Measurements from ENCODE around the gene LILRA6.

LILRA6 gene

GRCh38 chr19:54255105-54255775 lies 12.7 kb upstream of the LILRA6 start:
- H2AFZ ChIP-seq (ENCODE audit: low read depth, low read length, severe bottlenecking), result no peak overlapping the region
- no peaks in the 10 kb centered on the region for H3F3A ChIP-seq (ENCODE audit: insufficient read depth)
- H3K36me3 ChIP-seq (ENCODE audit: low read length), result no peaks in the 10 kb centered on the region
- no peaks in the 10 kb centered on the region for H3K27me3 ChIP-seq (ENCODE audit: low read length)
- H3K9me2 ChIP-seq (replicated peaks; ENCODE audit: insufficient read depth, low read length), result no peaks in the 10 kb centered on the region
- H3K4me2 ChIP-seq (ENCODE audit: low read depth, low read length, poor library complexity, severe bottlenecking), result no peak overlapping the region
- no peak overlapping the region for H3K27ac ChIP-seq (ENCODE audit: low read depth, low read length)
- no peaks in the 10 kb centered on the region for H4K20me1 ChIP-seq (ENCODE audit: low read depth, low read length)
- H3K4me3 ChIP-seq (ENCODE audit: insufficient read depth, low read length, poor library complexity, severe bottlenecking), result no peak overlapping the region
- no peaks in the 10 kb centered on the region for H3K9me3 ChIP-seq (ENCODE audit: insufficient read depth, low read length)
- H3K79me2 ChIP-seq (ENCODE audit: insufficient read depth, low read length), result no peaks in the 10 kb centered on the region
- TF ChIP-seq CTCF (IDR thresholded peaks at IDR 0.05; ENCODE audit: insufficient read depth, low read length, poor library complexity, severe bottlenecking), result no peak
- no peak for TF ChIP-seq EZH2phosphoT487 (conservative IDR thresholded peaks at IDR 0.05; ENCODE audit: low read length)
- no peak overlapping the region for H3K9ac ChIP-seq (ENCODE audit: low read length)

- Histone ChIP-seq H3F3A (ENCODE audit: insufficient read depth) (no peaks in the 10 kb centered on the region), H3K9me2 (replicated peaks; ENCODE audit: insufficient read depth, low read length) (no peaks in the 10 kb centered on the region), H4K20me1 (ENCODE audit: low read depth, low read length) (no peaks in the 10 kb centered on the region), H3K27ac (ENCODE audit: low read depth, low read length) (no peak overlapping the region), H2AFZ (ENCODE audit: low read depth, low read length, severe bottlenecking) (no peak overlapping the region), H3K4me2 (ENCODE audit: low read depth, low read length, poor library complexity, severe bottlenecking) (no peak overlapping the region), H3K4me3 (ENCODE audit: insufficient read depth, low read length, poor library complexity, severe bottlenecking) (no peak overlapping the region), H3K36me3 (ENCODE audit: low read length) (no peaks in the 10 kb centered on the region), H3K27me3 (ENCODE audit: low read length) (no peaks in the 10 kb centered on the region), H3K79me2 (ENCODE audit: insufficient read depth, low read length) (no peaks in the 10 kb centered on the region), H3K9ac (ENCODE audit: low read length) (no peak overlapping the region), H3K9me3 (ENCODE audit: insufficient read depth, low read length) (no peaks in the 10 kb centered on the region)
- no peak for TF ChIP-seq CTCF (IDR thresholded peaks at IDR 0.05; ENCODE audit: insufficient read depth, low read length, poor library complexity, severe bottlenecking)
- no peak for TF ChIP-seq EZH2phosphoT487 (conservative IDR thresholded peaks at IDR 0.05; ENCODE audit: low read length)
These were observed 11.8 kb upstream of the LILRA6 start for GRCh38 chr19:54254195-54254906.

GRCh38 chr19:54253331-54254194 lies 11.0 kb upstream of the LILRA6 start:
- Histone ChIP-seq H3K4me3 (ENCODE audit: insufficient read depth, low read length, poor library complexity, severe bottlenecking) (no peak overlapping the region), H3K4me2 (ENCODE audit: low read depth, low read length, poor library complexity, severe bottlenecking) (no peak overlapping the region), H3K27me3 (ENCODE audit: low read length) (no peaks in the 10 kb centered on the region)

More at GRCh38 chr19:54253331-54254194, 11.0 kb upstream of the LILRA6 start:
- Histone ChIP-seq H3K79me2 (ENCODE audit: insufficient read depth, low read length) (no peaks in the 10 kb centered on the region), H3F3A (ENCODE audit: insufficient read depth) (no peaks in the 10 kb centered on the region), H3K9me2 (replicated peaks; ENCODE audit: insufficient read depth, low read length) (no peaks in the 10 kb centered on the region), H3K36me3 (ENCODE audit: low read length) (no peaks in the 10 kb centered on the region), H2AFZ (ENCODE audit: low read depth, low read length, severe bottlenecking) (no peak overlapping the region), H3K27ac (ENCODE audit: low read depth, low read length) (no peak overlapping the region), H3K9ac (ENCODE audit: low read length) (no peak overlapping the region), H4K20me1 (ENCODE audit: low read depth, low read length) (no peaks in the 10 kb centered on the region), H3K9me3 (ENCODE audit: insufficient read depth, low read length) (no peaks in the 10 kb centered on the region)
- TF ChIP-seq CTCF (IDR thresholded peaks at IDR 0.05; ENCODE audit: insufficient read depth, low read length, poor library complexity, severe bottlenecking) (no peak), EZH2phosphoT487 (conservative IDR thresholded peaks at IDR 0.05; ENCODE audit: low read length) (no peak)
